Chondrocyte (in vitro differentiated cells): Measurements from ENCODE around the gene LGALS12. TPM values are rescaled to one million over a fixed set of nuclear protein-coding genes. Genes with fewer than 3 reads are reported as not detected.
"Not testable (repeated sequence)": the region's sequence is repeated elsewhere in the genome, so short reads cannot be mapped to it uniquely, and the experiment has no call there.

Experiments
- DNase-seq: peaks from one replicate; pipeline ENCODE4 v3.0.0; 2021; ENCODE audit warnings: mixed read lengths, low spot score
- H3K27ac Mint-ChIP-seq: one replicate; pipeline ENCODE4 v1.8.0; 2021; ENCODE audit warnings: mild to moderate bottlenecking, moderate library complexity, mixed read lengths; ENCODE audit not compliant: unreplicated experiment
- H3K27me3 Mint-ChIP-seq: 2 replicates; pipeline ENCODE4 v1.8.0; 2021; ENCODE audit warnings: low read depth, mixed read lengths
- H3K36me3 Mint-ChIP-seq: 2 replicates; pipeline ENCODE4 v1.8.0; 2021; ENCODE audit warnings: low read depth, mixed read lengths
- H3K4me1 Mint-ChIP-seq: 2 replicates; pipeline ENCODE4 v1.8.0; 2021; ENCODE audit warnings: low read depth, mild to moderate bottlenecking, mixed read lengths
- H3K4me3 Mint-ChIP-seq: one replicate; pipeline ENCODE4 v1.8.0; 2021; ENCODE audit warnings: mild to moderate bottlenecking, moderate library complexity, mixed read lengths; ENCODE audit not compliant: unreplicated experiment
- H3K9me3 Mint-ChIP-seq: 2 replicates; pipeline ENCODE4 v1.8.0; 2021; ENCODE audit warnings: low read depth, mixed read lengths
- total RNA-seq: library from RNA; stranded (reverse); gene quantifications from 3 replicates; pipeline ENCODE4 v1.2.1, GENCODE V29; 2021
- TF ChIP-seq, protein P1 (sequence below): fragments of 200-600 bp; sonication (generic); IDR thresholded peaks from 2 replicates; pipeline ENCODE4 v1.5.0; 2021; ENCODE audit warnings: antibody characterized with exemption, mild to moderate bottlenecking, moderate library complexity

LGALS12 gene
- total RNA-seq, 1 donor from 2014 or later = not detected

DNA sequence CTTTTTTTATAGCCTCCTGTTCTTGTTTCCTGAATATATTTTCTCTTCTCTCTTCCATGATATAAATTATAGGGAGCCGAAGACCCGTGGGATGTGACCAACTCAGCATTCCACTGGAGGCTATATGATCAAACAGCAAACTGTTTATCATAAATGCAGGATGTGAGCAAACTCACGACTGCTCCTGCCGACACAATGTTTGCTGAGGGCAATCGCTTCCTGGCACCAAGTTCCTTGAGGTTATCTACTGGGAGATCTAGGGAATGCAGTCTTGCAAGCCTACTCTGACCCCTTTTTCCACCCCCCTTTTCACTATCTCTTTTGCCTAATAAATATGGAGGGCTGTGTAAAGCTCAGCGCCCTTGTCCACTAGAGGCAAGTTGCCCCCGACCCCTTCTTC, 17.3 kb downstream of the LGALS12 start:
- H3K27me3 Mint-ChIP-seq = peaks cover 27% of the 10 kb centered on the region
- H3K9me3 Mint-ChIP-seq = peaks cover 4% of the 10 kb centered on the region

GRCh38 chr11:63527667-63528066, 21.8 kb downstream of the LGALS12 start:
- H3K4me1 Mint-ChIP-seq = peaks cover 3% of the 10 kb centered on the region
- H3K27ac Mint-ChIP-seq = no peak overlapping the region
- no peak for DNase-seq
- no peak overlapping the region for H3K4me3 Mint-ChIP-seq
- peaks cover 41% of the 10 kb centered on the region for H3K27me3 Mint-ChIP-seq
- TF ChIP-seq, protein P1, sequence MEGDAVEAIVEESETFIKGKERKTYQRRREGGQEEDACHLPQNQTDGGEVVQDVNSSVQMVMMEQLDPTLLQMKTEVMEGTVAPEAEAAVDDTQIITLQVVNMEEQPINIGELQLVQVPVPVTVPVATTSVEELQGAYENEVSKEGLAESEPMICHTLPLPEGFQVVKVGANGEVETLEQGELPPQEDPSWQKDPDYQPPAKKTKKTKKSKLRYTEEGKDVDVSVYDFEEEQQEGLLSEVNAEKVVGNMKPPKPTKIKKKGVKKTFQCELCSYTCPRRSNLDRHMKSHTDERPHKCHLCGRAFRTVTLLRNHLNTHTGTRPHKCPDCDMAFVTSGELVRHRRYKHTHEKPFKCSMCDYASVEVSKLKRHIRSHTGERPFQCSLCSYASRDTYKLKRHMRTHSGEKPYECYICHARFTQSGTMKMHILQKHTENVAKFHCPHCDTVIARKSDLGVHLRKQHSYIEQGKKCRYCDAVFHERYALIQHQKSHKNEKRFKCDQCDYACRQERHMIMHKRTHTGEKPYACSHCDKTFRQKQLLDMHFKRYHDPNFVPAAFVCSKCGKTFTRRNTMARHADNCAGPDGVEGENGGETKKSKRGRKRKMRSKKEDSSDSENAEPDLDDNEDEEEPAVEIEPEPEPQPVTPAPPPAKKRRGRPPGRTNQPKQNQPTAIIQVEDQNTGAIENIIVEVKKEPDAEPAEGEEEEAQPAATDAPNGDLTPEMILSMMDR = no peak
- H3K36me3 Mint-ChIP-seq = peaks cover 2% of the 10 kb centered on the region
- H3K9me3 Mint-ChIP-seq = peaks cover 4% of the 10 kb centered on the region

More for the DNA sequence above, 17.3 kb downstream of the LGALS12 start:
- no peak for DNase-seq
- Mint-ChIP-seq H3K36me3 (peaks cover 2% of the 10 kb centered on the region), H3K4me3 (no peak overlapping the region), H3K4me1 (peaks cover 6% of the 10 kb centered on the region), H3K27ac (no peak overlapping the region)
- TF ChIP-seq, protein P1 = no peak

DNA sequence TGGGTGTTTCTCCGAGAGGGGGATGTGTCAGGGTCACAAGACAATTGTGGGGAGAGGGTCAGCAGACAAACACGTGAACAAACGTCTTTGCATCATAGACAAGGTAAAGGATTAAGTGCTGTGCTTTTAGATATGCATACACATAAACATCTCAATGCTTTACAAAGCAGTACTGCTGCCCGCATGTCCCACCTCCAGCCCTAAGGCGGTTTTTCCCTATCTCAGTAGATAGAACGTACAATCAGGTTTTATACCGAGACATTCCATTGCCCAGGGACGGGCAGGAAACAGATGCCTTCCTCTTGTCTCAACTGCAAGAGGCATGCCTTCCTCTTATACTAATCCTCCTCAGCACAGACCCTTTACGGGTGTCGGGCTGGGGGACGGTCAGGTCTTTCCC, 22.3 kb downstream of the LGALS12 start:
- not testable (repeated sequence) for H3K36me3 Mint-ChIP-seq, H3K27ac Mint-ChIP-seq, H3K9me3 Mint-ChIP-seq, DNase-seq, H3K4me1 Mint-ChIP-seq, H3K4me3 Mint-ChIP-seq
- H3K27me3 Mint-ChIP-seq = peaks cover 42% of the 10 kb centered on the region

GRCh38 chr11:63528729-63529278, 22.9 kb downstream of the LGALS12 start:
- not testable (repeated sequence) for H3K4me3 Mint-ChIP-seq, H3K9me3 Mint-ChIP-seq, H3K36me3 Mint-ChIP-seq, DNase-seq, H3K27ac Mint-ChIP-seq, H3K4me1 Mint-ChIP-seq
- peaks cover 43% of the 10 kb centered on the region for H3K27me3 Mint-ChIP-seq

DNA sequence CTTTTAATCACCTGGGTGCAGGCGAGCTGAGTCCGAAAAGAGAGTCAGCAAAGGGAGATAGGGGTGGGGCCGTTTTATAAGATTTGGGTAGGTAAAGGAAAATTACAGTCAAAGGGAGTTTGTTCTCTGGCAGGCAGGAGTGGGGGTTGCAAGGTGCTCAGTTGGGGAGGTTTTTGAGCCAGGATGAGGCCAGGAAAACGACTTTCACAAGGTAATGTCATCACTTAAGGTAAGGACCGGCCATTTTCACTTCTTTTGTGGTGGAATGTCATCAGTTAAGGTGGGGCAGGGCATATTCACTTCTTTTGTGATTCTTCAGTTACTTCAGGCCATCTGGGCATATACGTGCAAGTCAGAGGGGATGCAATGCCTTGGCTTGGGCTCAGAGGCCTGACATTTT, 23.5 kb downstream of the LGALS12 start:
- not testable (repeated sequence) for H3K4me3 Mint-ChIP-seq, H3K27ac Mint-ChIP-seq, H3K9me3 Mint-ChIP-seq, H3K4me1 Mint-ChIP-seq, DNase-seq, H3K36me3 Mint-ChIP-seq
- H3K27me3 Mint-ChIP-seq = peaks cover 43% of the 10 kb centered on the region

GRCh38 chr11:63530021-63530420, 24.1 kb downstream of the LGALS12 start:
- peaks cover 42% of the 10 kb centered on the region for H3K27me3 Mint-ChIP-seq
- H3K4me1 Mint-ChIP-seq = peaks cover 3% of the 10 kb centered on the region
- no peak overlapping the region for H3K4me3 Mint-ChIP-seq
- TF ChIP-seq, protein P1 = no peak
- no peak for DNase-seq
- H3K36me3 Mint-ChIP-seq = no peaks in the 10 kb centered on the region
- peaks cover 2% of the 10 kb centered on the region for H3K9me3 Mint-ChIP-seq
- no peak overlapping the region for H3K27ac Mint-ChIP-seq

DNA sequence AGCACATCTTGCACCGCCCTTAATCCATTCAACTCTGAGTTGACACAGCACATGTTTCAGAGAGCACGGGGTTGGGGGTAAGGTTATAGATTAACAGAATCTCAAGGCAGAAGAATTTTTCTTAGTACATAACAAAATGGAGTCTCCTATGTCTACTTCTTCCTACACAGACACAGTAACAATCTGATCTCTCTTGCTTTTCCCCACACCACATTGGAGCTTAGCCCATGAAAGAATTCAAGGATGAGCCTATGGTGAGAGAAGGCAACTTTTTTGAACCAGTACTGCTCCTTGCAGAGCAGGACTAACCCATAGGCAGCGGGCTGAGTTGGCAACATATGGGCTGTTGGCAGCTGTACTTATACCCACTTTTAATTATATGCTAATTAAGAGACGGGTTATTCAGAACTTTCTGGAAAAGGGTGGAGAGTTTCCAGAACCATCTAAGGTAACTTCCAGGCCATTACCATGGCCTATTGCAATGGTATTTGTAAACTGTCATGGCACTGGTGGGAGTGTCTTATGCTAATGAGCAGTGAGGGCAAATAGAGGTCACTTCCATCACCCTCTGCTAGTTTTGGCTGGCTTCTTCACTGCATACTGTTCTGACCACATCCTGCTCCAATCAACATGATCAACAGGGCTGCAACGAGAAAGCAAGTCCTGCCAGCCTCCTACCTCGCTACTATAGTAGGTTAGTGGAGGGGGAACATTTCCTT, 25.3 kb downstream of the LGALS12 start:
- not testable (repeated sequence) for DNase-seq, H3K4me1 Mint-ChIP-seq, H3K27ac Mint-ChIP-seq, H3K9me3 Mint-ChIP-seq, H3K36me3 Mint-ChIP-seq, H3K4me3 Mint-ChIP-seq
- peaks cover 41% of the 10 kb centered on the region for H3K27me3 Mint-ChIP-seq
